GM19043 (cell line): ENCODE results near the gene RIOX2.

Source experiments
- ATAC-seq: cut with Tn5 transposase; IDR thresholded peaks from one replicate; pipeline ENCODE4 v1.9.1; 2021; ENCODE audit warnings: low read depth; ENCODE audit not compliant: unreplicated experiment

Gene RIOX2

GRCh38 chr3:97990624-97991292, 18.5 kb upstream of the RIOX2 start:
- no peak for ATAC-seq

DNA sequence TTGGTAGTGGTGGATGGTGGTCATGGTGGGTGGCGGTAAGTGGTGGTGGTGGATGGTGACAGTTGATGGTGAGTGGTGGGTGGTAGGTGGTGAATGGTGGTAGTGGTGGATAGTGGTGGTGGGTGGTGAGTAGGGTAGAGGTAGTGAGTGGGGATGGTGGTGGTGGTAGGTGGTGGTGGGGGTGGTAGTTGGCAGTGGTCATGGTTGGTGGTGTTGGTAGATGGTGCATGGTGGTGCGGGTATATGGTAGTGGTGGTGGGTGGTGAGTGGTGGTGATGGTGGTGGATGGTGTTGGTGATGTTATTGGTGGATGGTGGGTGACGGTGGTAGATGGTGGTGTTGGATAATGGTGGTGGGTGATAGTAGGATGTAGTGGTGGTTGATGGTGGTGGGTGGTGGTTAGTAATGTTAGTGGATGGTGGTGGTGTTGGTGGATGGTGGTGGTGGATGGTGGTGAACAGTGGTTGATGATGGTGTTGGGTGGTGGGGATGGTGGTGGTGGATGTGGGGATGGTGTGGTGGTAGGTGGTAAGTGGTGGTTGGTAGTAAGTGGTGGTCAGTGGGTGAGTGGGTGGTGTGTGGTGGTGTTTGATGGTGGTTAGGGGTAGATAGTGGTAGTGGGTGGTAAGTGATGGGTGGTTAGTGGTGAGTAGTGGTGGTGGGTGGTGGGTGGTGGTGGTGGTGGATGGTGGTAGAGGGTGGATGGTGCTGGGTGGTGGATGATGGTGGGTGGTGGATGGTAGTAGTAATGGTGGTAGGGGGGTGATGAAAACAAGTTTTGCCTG, 16.7 kb upstream of the RIOX2 start:
- no peak for ATAC-seq

- ATAC-seq, result no peak
Observed at GRCh38 chr3:97987306-97987705, 15.1 kb upstream of the RIOX2 start.

- ATAC-seq, result no peak
Observed at GRCh38 chr3:97983933-97984491, 11.8 kb upstream of the RIOX2 start.

- ATAC-seq, result no peak
Observed at GRCh38 chr3:97981886-97982285, 9.7 kb upstream of the RIOX2 start.

DNA sequence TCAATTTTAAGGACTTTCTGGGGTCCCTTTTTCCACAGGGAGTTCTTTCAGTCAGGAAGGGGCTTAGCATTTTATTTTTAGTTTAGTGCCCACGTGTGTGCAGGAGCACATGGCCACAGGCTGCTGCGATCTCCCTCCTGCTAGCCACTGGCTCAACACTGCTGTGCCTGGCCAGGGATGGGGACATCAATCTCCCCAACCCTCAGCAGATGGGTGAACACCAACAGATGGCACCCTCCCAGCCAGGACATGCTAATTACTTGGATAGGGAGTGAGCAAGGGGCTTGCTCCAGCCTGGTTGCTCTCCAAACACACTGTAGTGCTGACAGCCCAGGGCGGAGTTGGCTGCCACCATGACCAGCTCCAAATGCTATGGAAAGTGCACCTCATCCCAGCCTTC, 7.4 kb upstream of the RIOX2 start:
- no peak for ATAC-seq

- ATAC-seq, result no peak
Observed at GRCh38 chr3:97975466-97975865, 3.2 kb upstream of the RIOX2 start.

GRCh38 chr3:97974996-97975395, 2.8 kb upstream of the RIOX2 start:
- ATAC-seq, result no peak

DNA sequence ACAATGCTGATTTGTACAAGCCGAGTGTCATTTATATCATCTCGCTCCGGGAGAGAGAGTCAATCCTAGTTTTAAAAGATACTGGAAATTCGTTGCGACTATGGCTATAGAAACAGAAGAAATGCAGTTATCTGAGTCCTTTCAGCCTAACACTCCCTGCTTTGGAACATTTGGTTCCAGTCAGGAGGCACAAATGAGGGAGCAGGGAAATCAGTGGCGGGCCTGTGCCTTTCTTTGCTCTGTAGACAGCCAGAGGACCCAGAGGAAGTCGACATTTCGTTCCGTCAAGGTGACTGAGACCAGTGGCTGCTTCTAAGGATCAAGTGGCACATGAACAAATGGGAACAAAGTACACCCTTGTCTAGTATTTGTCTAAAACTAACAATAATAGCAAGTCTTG, 745 bp upstream of the RIOX2 start:
- ATAC-seq, result no peak

- ATAC-seq, result no peak
Observed at GRCh38 chr3:97970956-97971620, 1.1 kb downstream of the RIOX2 start.

DNA sequence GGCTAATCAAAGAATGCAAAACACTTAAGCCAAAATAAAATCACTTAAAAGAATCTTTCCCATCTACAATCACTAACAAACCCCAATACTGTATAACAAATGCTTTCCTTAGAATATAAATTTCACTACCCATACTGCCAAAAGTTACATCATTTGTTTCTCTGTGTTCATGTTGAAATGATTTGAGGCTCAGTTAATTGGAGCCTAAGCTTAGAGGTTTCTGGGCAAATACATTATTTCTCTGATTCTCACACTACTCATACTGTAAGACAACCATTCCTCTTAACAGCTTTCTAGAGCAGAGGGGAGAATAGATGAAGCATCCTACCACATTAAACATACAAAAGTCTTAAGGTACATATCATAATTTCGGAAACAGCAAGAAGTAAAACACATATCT, 2.1 kb downstream of the RIOX2 start:
- no peak for ATAC-seq

- no peak for ATAC-seq
Observed at GRCh38 chr3:97969541-97969940, 2.7 kb downstream of the RIOX2 start.

DNA sequence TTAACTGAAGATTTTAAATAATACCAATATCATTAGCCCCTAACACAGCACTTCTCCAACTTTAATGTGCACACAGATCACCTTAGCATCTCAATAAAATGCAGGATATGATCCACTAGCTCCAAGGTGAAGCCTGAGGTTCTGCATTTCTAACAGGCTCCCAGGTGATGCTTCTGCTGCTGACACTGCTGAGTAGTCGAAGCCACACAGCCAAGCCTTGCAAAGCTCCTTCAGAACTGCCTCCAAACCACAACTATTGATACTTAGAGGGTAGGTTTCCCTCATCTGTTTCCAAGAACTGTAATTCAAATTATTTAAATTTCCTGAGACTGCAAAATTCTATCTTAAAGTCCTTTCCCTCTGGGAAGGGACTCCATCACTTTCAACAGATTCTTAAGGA, 3.9 kb downstream of the RIOX2 start:
- ATAC-seq, result no peak

DNA sequence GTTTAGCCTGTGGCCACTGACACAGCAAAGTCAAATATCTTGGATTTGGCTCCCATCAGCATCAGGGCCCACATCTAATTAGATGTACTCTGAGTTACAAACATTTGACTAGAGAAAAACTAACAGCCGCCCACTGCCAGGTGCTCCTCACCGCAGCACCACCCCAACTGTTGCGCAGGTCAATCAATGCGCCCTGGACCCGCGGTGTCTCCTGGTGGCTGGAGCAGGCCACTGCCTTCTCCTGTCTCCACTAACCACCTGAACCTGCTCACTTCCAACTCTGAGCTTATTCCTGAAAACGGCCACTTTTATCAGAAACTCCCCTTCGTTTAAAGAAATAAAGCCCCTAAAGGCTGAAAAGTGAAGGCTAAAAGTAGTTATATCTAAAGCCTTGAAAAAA, 4.3 kb downstream of the RIOX2 start:
- no peak for ATAC-seq

- ATAC-seq, result no peak
Observed at GRCh38 chr3:97960993-97961766, 11.1 kb downstream of the RIOX2 start.

DNA sequence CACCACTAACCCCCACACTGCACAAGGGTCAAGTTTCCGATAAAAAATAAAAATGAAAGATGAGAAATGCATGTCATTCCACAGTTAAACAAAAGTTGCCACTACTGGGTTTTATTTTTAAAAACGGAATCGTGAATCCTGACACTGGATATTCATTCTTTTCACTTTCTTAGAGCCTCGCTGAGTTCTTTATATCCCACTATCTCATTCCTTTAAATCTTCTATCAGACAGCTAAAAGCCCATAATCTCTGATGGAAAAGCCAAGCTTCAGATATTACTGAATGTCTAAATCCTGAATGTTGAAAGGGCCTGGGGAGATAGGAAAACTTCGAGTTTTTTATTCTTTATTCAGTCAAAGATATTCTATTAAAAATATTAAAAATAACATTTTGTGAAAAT, 11.7 kb downstream of the RIOX2 start:
- ATAC-seq, result no peak

- ATAC-seq, result no peak
Observed at GRCh38 chr3:97959872-97960271, 12.4 kb downstream of the RIOX2 start.

- no peak for ATAC-seq
Observed at GRCh38 chr3:97958796-97959195, 13.4 kb downstream of the RIOX2 start.

DNA sequence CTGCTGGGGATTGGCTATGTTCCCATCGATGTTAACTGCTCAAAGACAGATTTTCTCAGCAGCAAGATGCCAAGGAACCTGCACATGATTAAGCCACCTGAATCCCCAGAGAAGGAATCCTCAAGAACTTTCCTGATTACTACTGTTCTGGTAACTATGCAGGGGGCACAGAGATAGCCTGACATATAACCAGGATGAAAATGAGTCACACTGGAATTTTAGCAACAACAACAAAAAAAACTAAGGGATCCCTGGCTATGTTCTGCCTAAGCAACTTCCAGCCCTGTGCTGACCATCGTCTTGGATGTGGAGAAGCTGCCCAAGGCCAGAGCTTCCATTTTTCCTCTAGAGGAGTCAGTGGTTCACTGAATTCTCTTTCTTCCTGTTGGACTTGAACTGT, 13.8 kb downstream of the RIOX2 start:
- no peak for ATAC-seq

- no peak for ATAC-seq
Observed at GRCh38 chr3:97957617-97958311, 14.5 kb downstream of the RIOX2 start.
